ENCODE measurements around the gene LYRM9.
"Not testable (repeated sequence)": the region's sequence is repeated elsewhere in the genome, so short reads cannot be mapped to it uniquely, and the experiment has no call there.

Gene LYRM9

DNA sequence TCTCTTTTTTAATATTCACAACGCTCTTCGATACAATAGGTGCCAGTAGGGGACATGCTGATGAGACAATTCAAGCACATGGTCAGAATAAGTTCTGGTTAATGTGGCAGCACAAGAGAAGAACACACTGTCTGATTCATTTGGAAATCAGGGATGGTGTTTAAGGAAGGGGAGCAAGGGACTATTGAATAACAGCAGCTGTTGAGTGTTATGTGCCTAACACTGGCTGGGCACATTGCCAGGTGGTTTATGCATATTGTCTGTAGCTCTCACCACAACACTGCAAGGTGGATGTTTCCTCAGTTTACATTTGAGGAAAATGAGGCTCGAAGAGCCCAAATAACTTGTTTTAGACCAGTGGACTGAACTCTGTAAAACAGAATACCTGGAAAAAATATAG, 44.2 kb downstream of the LYRM9 start:
- TF ChIP-seq, protein P1, sequence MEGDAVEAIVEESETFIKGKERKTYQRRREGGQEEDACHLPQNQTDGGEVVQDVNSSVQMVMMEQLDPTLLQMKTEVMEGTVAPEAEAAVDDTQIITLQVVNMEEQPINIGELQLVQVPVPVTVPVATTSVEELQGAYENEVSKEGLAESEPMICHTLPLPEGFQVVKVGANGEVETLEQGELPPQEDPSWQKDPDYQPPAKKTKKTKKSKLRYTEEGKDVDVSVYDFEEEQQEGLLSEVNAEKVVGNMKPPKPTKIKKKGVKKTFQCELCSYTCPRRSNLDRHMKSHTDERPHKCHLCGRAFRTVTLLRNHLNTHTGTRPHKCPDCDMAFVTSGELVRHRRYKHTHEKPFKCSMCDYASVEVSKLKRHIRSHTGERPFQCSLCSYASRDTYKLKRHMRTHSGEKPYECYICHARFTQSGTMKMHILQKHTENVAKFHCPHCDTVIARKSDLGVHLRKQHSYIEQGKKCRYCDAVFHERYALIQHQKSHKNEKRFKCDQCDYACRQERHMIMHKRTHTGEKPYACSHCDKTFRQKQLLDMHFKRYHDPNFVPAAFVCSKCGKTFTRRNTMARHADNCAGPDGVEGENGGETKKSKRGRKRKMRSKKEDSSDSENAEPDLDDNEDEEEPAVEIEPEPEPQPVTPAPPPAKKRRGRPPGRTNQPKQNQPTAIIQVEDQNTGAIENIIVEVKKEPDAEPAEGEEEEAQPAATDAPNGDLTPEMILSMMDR (IDR thresholded peaks at IDR 0.05; ENCODE audit: poor library complexity, severe bottlenecking), result no peak
- no peak for DNase-seq (ENCODE audit: low spot score)
- Histone ChIP-seq H3K9me3 (ENCODE audit: severe bottlenecking) (no peaks in the 10 kb centered on the region), H3K4me3 (ENCODE audit: severe bottlenecking) (no peak overlapping the region), H3K27me3 (ENCODE audit: insufficient read depth, poor library complexity, severe bottlenecking) (peaks cover 5% of the 10 kb centered on the region), H3K4me1 (ENCODE audit: insufficient read depth, poor library complexity, severe bottlenecking) (no peaks in the 10 kb centered on the region), H3K27ac (ENCODE audit: poor library complexity, severe bottlenecking) (no peak overlapping the region), H3K36me3 (ENCODE audit: low read depth) (no peaks in the 10 kb centered on the region)
- no peak for ATAC-seq (ENCODE audit: low read depth)

DNA sequence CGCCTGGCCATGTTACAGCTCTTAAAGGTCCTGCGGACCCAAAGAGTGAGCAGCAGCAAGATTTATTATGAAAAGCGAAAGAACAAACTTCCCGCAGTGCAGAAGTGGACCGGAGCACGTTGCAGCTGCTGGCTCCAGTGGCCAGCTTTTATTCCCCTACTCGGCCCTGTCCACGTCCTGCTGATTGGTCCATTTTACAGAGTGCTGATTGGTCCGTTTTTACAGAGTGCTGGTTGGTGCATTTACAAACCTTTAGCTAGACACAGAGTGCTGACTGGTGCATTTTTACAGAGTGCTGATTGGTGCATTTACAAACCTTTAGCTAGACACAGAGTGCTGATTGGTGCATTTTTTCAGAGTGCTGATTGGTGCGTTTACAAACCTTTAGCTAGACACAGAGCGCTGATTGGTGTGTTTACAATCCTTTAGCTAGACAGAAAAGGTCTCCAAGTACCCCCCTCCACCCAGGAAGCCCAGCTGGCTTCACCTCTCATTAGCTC, 46.3 kb downstream of the LYRM9 start:
- not testable (repeated sequence) for H3K36me3 ChIP-seq (ENCODE audit: low read depth); H3K27ac ChIP-seq (ENCODE audit: poor library complexity, severe bottlenecking); H3K9me3 ChIP-seq (ENCODE audit: severe bottlenecking); DNase-seq (ENCODE audit: low spot score); H3K4me3 ChIP-seq (ENCODE audit: severe bottlenecking); H3K4me1 ChIP-seq (ENCODE audit: insufficient read depth, poor library complexity, severe bottlenecking); H3K27me3 ChIP-seq (ENCODE audit: insufficient read depth, poor library complexity, severe bottlenecking); ATAC-seq (ENCODE audit: low read depth)

DNA sequence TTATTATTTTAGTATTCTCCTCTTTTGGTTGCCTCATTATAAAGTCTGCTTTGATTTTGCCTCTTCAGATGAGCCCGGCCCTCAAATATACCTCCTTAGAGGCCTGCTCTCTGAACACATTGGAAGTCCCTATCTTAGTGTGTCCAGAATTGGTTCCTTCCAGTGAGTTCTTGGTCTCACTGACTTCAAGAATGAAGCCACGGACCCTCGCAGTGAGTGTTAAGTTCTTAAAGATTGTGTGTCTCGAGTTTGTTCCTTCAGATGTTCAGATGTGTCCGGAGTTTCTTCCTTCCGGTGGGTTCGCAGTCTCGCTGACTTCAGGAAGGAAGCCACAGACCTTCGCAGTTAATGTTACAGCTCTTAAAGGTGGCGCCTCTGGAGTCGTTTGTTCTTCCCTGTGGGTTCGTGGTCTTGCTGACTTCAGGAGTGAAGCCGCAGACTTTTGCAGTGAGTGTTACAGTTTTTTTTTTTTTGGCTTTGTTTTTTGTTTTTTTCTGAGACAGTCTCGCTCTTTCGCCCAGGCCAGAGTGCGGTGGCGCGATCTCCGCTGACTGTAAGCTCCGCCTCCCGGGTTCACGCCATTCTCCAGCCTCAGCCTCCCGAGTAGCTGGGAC, 47.0 kb downstream of the LYRM9 start:
- TF ChIP-seq, protein P1 (IDR thresholded peaks at IDR 0.05; ENCODE audit: poor library complexity, severe bottlenecking), result no peak
- Histone ChIP-seq H3K4me3 (ENCODE audit: severe bottlenecking) (no peak overlapping the region), H3K9me3 (ENCODE audit: severe bottlenecking) (no peaks in the 10 kb centered on the region), H3K27ac (ENCODE audit: poor library complexity, severe bottlenecking) (no peak overlapping the region), H3K27me3 (ENCODE audit: insufficient read depth, poor library complexity, severe bottlenecking) (peaks cover 5% of the 10 kb centered on the region), H3K4me1 (ENCODE audit: insufficient read depth, poor library complexity, severe bottlenecking) (no peaks in the 10 kb centered on the region), H3K36me3 (ENCODE audit: low read depth) (no peaks in the 10 kb centered on the region)
- ATAC-seq (ENCODE audit: low read depth), result no peak
- no peak for DNase-seq (ENCODE audit: low spot score)

DNA sequence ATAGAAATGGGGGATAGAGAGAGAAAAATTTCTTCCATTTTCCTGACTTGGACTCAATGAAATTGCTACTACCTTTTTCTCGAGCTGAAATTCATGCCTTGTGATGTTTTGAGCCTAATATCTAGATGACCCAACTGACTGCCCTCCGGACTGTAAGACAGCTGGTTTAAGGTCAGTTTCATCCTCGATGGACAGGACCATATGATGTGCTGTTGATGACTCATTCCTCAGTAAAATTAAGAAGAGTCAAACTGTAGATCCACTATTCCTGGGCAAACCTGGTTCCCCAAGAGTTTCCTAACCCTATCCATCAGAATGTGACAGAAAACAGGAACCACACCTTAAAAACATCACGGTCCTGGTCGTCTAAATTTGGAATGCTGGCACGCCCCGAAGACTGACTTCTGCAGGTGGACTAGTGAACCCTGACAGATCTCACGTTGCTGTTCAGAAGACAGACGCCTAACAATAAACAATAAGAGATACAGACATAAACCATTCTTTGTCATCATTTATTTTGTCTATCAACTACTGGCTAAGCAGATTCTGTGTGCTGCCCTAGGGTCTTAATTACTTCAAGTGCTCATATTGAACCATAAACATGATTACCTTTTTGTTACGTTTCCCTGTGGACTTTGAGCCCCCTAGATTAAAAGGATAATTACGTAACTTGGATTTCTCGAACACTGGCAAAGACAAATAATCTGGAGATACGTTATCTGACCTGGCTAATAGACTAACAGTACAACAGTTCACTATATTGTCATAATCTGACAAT, 47.7 kb downstream of the LYRM9 start:
- DNase-seq (ENCODE audit: low spot score) (no peak), ATAC-seq (ENCODE audit: low read depth) (no peak)
- Histone ChIP-seq H3K27ac (ENCODE audit: poor library complexity, severe bottlenecking) (no peak overlapping the region), H3K4me3 (ENCODE audit: severe bottlenecking) (no peak overlapping the region), H3K9me3 (ENCODE audit: severe bottlenecking) (no peaks in the 10 kb centered on the region), H3K36me3 (ENCODE audit: low read depth) (no peaks in the 10 kb centered on the region), H3K27me3 (ENCODE audit: insufficient read depth, poor library complexity, severe bottlenecking) (peaks cover 5% of the 10 kb centered on the region), H3K4me1 (ENCODE audit: insufficient read depth, poor library complexity, severe bottlenecking) (peaks cover 2% of the 10 kb centered on the region)
- TF ChIP-seq, protein P1 (IDR thresholded peaks at IDR 0.05; ENCODE audit: poor library complexity, severe bottlenecking), result no peak

DNA sequence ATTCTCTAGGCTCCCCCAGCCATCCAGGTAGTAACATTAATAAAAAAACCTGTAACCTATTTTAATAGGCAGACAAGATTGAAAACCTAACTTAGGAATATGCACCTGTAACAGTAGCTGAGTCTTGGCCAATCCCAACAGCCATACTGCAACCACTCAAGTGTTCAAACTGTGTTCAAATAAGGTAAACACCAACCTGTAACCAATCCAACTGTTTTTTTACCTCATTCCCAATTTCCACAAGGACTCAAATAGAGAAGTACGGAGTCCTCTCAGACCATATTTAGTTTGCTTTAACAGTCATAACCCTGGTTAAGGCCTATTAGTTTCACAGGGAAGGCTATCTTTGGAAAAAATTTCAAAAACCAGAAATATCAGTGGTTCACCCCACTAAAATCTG, 52.5 kb downstream of the LYRM9 start:
- Histone ChIP-seq H3K36me3 (ENCODE audit: low read depth) (no peaks in the 10 kb centered on the region), H3K27ac (ENCODE audit: poor library complexity, severe bottlenecking) (no peak overlapping the region), H3K4me3 (ENCODE audit: severe bottlenecking) (no peak overlapping the region), H3K4me1 (ENCODE audit: insufficient read depth, poor library complexity, severe bottlenecking) (peaks cover 3% of the 10 kb centered on the region), H3K9me3 (ENCODE audit: severe bottlenecking) (no peaks in the 10 kb centered on the region), H3K27me3 (ENCODE audit: insufficient read depth, poor library complexity, severe bottlenecking) (no peaks in the 10 kb centered on the region)
- no peak for ATAC-seq (ENCODE audit: low read depth)
- TF ChIP-seq, protein P1 (IDR thresholded peaks at IDR 0.05; ENCODE audit: poor library complexity, severe bottlenecking), result no peak
- no peak for DNase-seq (ENCODE audit: low spot score)

DNA sequence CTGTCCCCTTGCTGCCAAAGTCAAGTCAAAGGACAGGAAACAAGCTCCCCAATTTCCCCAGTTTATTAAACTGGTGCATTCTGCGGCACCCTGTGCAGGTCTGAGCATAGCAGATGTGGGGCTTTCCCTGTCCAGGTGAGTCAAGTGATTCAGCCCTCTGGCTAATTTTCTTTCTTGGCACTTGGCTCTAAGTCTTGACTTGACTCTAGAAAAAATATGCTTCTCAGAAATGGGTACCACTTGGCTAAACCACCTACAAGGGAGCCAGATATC, 52.8 kb downstream of the LYRM9 start:
- DNase-seq (ENCODE audit: low spot score); H3K9me3 ChIP-seq (ENCODE audit: severe bottlenecking); H3K4me3 ChIP-seq (ENCODE audit: severe bottlenecking); H3K27me3 ChIP-seq (ENCODE audit: insufficient read depth, poor library complexity, severe bottlenecking); H3K4me1 ChIP-seq (ENCODE audit: insufficient read depth, poor library complexity, severe bottlenecking); H3K36me3 ChIP-seq (ENCODE audit: low read depth); H3K27ac ChIP-seq (ENCODE audit: poor library complexity, severe bottlenecking): not testable (repeated sequence)
- peak; percentile 93 for ATAC-seq (ENCODE audit: low read depth)

DNA sequence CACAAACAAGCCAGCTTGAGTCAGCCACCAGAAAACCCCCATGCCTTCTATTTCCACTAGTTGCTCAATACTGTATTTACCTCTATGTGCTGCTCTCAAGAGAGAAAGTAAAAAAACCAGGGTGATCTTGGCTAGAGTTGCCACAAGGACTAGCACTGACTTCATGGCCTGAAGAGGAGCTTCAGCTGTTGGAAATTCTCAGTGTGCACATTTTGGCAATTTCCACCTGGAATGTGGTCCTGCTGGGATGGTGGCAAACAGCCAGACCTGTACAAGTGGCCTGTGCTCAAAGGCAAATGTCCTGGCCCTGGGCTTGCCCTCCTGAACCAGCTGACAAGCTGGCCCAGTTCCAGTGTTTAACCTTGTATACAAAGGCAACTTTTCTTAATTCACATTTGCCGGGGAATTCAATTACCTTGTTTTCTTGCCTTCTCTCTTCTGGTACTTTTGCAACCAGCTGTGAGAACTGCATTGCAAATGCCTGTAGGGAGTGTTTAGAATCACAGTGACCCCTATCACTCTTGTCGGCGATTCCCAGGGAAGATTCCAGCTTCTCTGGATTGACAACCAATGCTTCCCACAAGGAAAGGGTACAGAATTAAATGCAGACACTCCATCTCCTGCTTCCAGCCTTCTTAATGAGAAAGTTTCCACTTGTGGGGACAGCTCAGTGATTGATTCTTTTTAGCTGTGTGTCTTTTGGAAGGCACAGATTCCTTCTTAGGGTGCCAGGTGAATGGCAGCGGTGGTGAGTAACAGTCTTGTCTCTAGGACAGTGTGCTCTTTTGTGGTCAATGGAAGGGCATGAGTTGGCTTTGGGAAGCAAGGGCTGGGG, 53.4 kb downstream of the LYRM9 start:
- ATAC-seq (ENCODE audit: low read depth), result peak; percentile 55; the same call in 2 of the 3 replicates
- not testable (repeated sequence) for H3K27ac ChIP-seq (ENCODE audit: poor library complexity, severe bottlenecking); H3K4me1 ChIP-seq (ENCODE audit: insufficient read depth, poor library complexity, severe bottlenecking); H3K27me3 ChIP-seq (ENCODE audit: insufficient read depth, poor library complexity, severe bottlenecking); H3K36me3 ChIP-seq (ENCODE audit: low read depth); H3K9me3 ChIP-seq (ENCODE audit: severe bottlenecking); DNase-seq (ENCODE audit: low spot score); H3K4me3 ChIP-seq (ENCODE audit: severe bottlenecking)

Data from RWPE2 (cell line).